GM10266 (cell line): ENCODE measurements around the gene MNAT1.

Experiments
- DNase-seq: peaks from one replicate; pipeline ENCODE4 v3.0.0; 2012; ENCODE audit errors: extremely low spot score
- CTCF ChIP-seq: IDR thresholded peaks from 2 replicates; pipeline ENCODE4 v1.5.1; 2012; ENCODE audit warnings: mild to moderate bottlenecking, low read depth; ENCODE audit not compliant: control insufficient read depth, insufficient read depth; ENCODE audit errors: missing control alignments

The MNAT1 gene

GRCh38 chr14:60951776-60952435 is 217.3 kb downstream of the MNAT1 start:
- TF ChIP-seq CTCF, result no peak
- DNase-seq, result no peak

DNA sequence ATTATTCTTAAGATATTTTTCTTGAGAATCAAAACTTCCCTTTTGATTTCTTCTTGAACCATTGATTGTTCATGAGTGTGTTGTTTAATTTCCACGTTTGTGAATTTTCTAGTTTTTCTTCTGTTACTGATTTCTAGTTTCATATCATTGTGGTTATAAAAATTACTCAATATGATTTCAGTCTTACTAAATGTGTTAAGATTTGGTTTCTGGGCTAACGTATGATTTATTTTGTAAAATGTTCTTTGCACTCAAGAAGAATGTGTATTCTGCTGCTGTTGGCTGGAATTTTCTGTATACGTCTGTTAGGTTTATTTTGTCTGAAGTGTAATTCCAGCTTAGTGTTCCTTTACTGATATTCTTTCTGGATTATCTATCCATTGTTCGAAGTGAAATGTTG is 221.6 kb downstream of the MNAT1 start:
- DNase-seq, result no peak
- TF ChIP-seq CTCF, result no peak

DNA sequence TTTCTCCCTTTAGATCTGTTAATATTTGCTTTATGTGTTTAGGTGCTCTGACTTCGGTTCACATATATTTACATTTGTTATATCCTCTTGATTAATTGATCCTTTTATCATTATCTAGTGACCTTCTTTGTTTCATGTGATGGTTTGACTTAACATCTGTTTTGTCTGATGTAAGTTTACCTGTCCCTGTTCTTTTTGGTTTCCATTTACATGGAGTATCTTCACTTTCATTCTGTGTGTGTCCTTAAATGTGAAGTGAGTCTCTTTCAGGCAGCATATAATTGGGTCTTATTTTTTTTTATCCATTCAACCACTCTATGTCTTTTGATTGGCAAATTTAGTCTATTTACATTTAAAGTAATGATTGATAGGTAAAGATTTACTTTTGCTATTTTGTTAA is 222.1 kb downstream of the MNAT1 start:
- TF ChIP-seq CTCF, result no peak
- DNase-seq, result no peak

GRCh38 chr14:60958146-60958545 is 223.6 kb downstream of the MNAT1 start:
- DNase-seq, result no peak
- no peak for TF ChIP-seq CTCF

- no peak for TF ChIP-seq CTCF
- DNase-seq, result no peak
These were observed 229.2 kb downstream of the MNAT1 start for GRCh38 chr14:60963761-60964160.

GRCh38 chr14:60964904-60965303 is 230.3 kb downstream of the MNAT1 start:
- no peak for TF ChIP-seq CTCF
- no peak for DNase-seq

GRCh38 chr14:60965402-60965801 is 230.8 kb downstream of the MNAT1 start:
- DNase-seq, result no peak
- TF ChIP-seq CTCF, result no peak
